GM10847 (cell line): ENCODE measurements around the gene GOLGA6L9.
"Not testable (repeated sequence)": the region's sequence is repeated elsewhere in the genome, so short reads cannot be mapped to it uniquely, and the experiment has no call there.

Source experiments
- POLR2A ChIP-seq: IDR thresholded peaks from 2 replicates; pipeline ENCODE4 v1.6.1; 2011; ENCODE audit not compliant: insufficient read length; ENCODE audit errors: extremely low read depth

Gene GOLGA6L9

GRCh38 chr15:82429693-82430092, at the start of gene GOLGA6L9:
TSS of gene GOLGA6L9 (plus strand) at chr15:82429816. CDS start at chr15:82430080, 264 bp downstream.
- not testable (repeated sequence) for TF ChIP-seq POLR2A

- TF ChIP-seq POLR2A, result no peak
Observed at GRCh38 chr15:82393671-82394070, 35.9 kb upstream of the GOLGA6L9 start.

GRCh38 chr15:82397817-82398216, 31.8 kb upstream of the GOLGA6L9 start:
- no peak for TF ChIP-seq POLR2A

- no peak for TF ChIP-seq POLR2A
Observed at GRCh38 chr15:82398785-82399184, 30.8 kb upstream of the GOLGA6L9 start.
